Osteoblast (primary cell): ENCODE results near the gene PRR4. TPM values are rescaled to one million over a fixed set of nuclear protein-coding genes. Genes with fewer than 3 reads are reported as not detected.

Experiments used
- DNase-seq: peaks from one replicate; pipeline ENCODE4 v3.0.0; 2011; ENCODE audit warnings: low spot score, mixed read lengths; ENCODE audit not compliant: insufficient read length; ENCODE audit errors: missing footprints
- H2AFZ ChIP-seq: 2 replicates; pipeline ENCODE4 v1.6.0; 2011; ENCODE audit warnings: mild to moderate bottlenecking, low read length
- H3K27ac ChIP-seq: 2 replicates; pipeline ENCODE4 v1.5.1; 2011; ENCODE audit warnings: mild to moderate bottlenecking, low read depth, low read length, moderate library complexity
- H3K27me3 ChIP-seq: 2 replicates; pipeline ENCODE4 v1.6.0; 2012; ENCODE audit warnings: mild to moderate bottlenecking, control low read depth, inconsistent platforms, low read length, moderate library complexity; ENCODE audit not compliant: insufficient read depth
- H3K36me3 ChIP-seq: 2 replicates; pipeline ENCODE4 v1.5.1; 2011; ENCODE audit warnings: mild to moderate bottlenecking, low read length, control low read depth, moderate library complexity; ENCODE audit not compliant: insufficient read depth
- H3K4me1 ChIP-seq: 2 replicates; pipeline ENCODE4 v1.5.1; 2011; ENCODE audit warnings: mild to moderate bottlenecking, low read length, control low read depth, moderate library complexity; ENCODE audit not compliant: insufficient read depth
- H3K4me2 ChIP-seq: 2 replicates; pipeline ENCODE4 v1.6.0; 2011; ENCODE audit warnings: mild to moderate bottlenecking, low read length; ENCODE audit not compliant: insufficient read depth
- H3K4me3 ChIP-seq: fragments of 200-600 bp; sonication (generic); 3 replicates; pipeline ENCODE4 v1.5.1; 2012; ENCODE audit warnings: mild to moderate bottlenecking, low read length, inconsistent platforms; ENCODE audit not compliant: insufficient read depth
- H3K79me2 ChIP-seq: 2 replicates; pipeline ENCODE4 v1.6.0; 2012; ENCODE audit warnings: mild to moderate bottlenecking, low read length, control low read depth, inconsistent platforms; ENCODE audit not compliant: insufficient read depth
- H3K9me3 ChIP-seq: 2 replicates; pipeline ENCODE4 v1.5.1; 2011; ENCODE audit warnings: low read depth, low read length, control low read depth
- H4K20me1 ChIP-seq: 2 replicates; pipeline ENCODE4 v1.6.0; 2012; ENCODE audit warnings: mild to moderate bottlenecking, low read length, control low read depth; ENCODE audit not compliant: insufficient read depth
- total RNA-seq: library from RNA; depleted of rRNA; stranded (reverse); fragments of >200 nt; gene quantifications from 2 replicates; pipeline ENCODE4 v1.2.3, GENCODE V29; 2012
- TF ChIP-seq, protein P1 (sequence below): IDR thresholded peaks from 2 replicates; pipeline ENCODE4 v1.5.1; 2011; ENCODE audit warnings: mild to moderate bottlenecking, low read depth, low read length, moderate library complexity; ENCODE audit errors: extremely low read depth

The PRR4 gene
- total RNA-seq, 1 donor, result 2.9 TPM

DNA sequence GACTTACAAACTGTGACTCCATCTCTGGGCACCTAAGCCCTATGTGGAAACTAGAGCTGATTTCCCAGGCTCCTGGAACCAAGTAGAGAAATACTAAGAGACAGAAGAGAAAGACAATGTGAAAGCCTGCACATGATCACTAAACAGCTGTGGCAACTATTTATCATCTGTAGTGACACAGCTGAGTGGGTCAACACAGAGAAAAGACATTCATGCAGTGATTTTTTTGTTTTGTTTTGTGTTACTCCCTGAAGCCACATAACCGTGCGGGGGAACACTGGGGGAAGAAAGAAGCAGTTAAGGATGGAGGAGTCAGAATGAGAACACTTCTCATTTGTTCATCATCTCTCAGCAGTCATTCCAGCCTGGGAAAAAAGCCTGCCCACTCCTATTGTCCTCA, 1.5 kb downstream of the PRR4 start:
- Histone ChIP-seq H3K4me1 (peaks cover 3% of the 10 kb centered on the region), H3K79me2 (no peaks in the 10 kb centered on the region), H3K27me3 (no peaks in the 10 kb centered on the region), H3K4me3 (no peak overlapping the region), H3K4me2 (no peak overlapping the region), H3K27ac (no peak overlapping the region), H3K36me3 (no peaks in the 10 kb centered on the region), H3K9me3 (no peaks in the 10 kb centered on the region), H4K20me1 (no peaks in the 10 kb centered on the region), H2AFZ (no peak overlapping the region)
- no peak for DNase-seq
- TF ChIP-seq, protein P1, sequence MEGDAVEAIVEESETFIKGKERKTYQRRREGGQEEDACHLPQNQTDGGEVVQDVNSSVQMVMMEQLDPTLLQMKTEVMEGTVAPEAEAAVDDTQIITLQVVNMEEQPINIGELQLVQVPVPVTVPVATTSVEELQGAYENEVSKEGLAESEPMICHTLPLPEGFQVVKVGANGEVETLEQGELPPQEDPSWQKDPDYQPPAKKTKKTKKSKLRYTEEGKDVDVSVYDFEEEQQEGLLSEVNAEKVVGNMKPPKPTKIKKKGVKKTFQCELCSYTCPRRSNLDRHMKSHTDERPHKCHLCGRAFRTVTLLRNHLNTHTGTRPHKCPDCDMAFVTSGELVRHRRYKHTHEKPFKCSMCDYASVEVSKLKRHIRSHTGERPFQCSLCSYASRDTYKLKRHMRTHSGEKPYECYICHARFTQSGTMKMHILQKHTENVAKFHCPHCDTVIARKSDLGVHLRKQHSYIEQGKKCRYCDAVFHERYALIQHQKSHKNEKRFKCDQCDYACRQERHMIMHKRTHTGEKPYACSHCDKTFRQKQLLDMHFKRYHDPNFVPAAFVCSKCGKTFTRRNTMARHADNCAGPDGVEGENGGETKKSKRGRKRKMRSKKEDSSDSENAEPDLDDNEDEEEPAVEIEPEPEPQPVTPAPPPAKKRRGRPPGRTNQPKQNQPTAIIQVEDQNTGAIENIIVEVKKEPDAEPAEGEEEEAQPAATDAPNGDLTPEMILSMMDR, result no peak

DNA sequence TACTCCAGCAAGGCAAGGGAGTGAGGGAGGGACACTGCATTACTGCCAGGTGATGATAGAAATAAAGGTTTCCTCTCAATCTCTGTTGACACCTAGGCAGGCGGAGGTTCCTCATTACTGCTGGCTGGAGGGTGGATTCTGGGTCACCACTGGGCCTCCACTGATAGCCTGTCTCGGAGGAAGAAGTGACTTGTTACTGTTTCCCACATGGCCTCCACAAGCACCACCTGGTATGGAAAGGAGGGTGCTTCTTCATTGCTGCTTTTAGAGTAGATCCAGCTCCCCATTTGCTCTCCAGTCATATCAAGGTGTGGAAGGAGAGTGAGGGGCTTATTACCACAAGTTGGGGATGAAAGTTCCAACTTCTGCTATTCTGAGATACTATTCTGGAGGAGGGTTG, 6.4 kb downstream of the PRR4 start:
- H3K4me1 ChIP-seq, result no peaks in the 10 kb centered on the region
- no peaks in the 10 kb centered on the region for H4K20me1 ChIP-seq
- no peak overlapping the region for H2AFZ ChIP-seq
- no peak overlapping the region for H3K27ac ChIP-seq
- no peaks in the 10 kb centered on the region for H3K9me3 ChIP-seq
- no peaks in the 10 kb centered on the region for H3K27me3 ChIP-seq
- H3K36me3 ChIP-seq, result no peaks in the 10 kb centered on the region
- no peak overlapping the region for H3K4me2 ChIP-seq
- H3K79me2 ChIP-seq, result no peaks in the 10 kb centered on the region
- TF ChIP-seq, protein P1, result no peak
- no peak overlapping the region for H3K4me3 ChIP-seq
- DNase-seq, result no peak

GRCh38 chr12:10838461-10838860, 10.8 kb downstream of the PRR4 start:
- Histone ChIP-seq H3K36me3 (no peaks in the 10 kb centered on the region), H3K4me3 (no peak overlapping the region), H3K4me1 (no peaks in the 10 kb centered on the region), H3K9me3 (no peaks in the 10 kb centered on the region), H3K79me2 (no peaks in the 10 kb centered on the region), H3K27ac (no peak overlapping the region), H4K20me1 (no peaks in the 10 kb centered on the region), H2AFZ (no peak overlapping the region), H3K27me3 (no peaks in the 10 kb centered on the region), H3K4me2 (no peak overlapping the region)
- no peak for DNase-seq
- TF ChIP-seq, protein P1, result no peak

DNA sequence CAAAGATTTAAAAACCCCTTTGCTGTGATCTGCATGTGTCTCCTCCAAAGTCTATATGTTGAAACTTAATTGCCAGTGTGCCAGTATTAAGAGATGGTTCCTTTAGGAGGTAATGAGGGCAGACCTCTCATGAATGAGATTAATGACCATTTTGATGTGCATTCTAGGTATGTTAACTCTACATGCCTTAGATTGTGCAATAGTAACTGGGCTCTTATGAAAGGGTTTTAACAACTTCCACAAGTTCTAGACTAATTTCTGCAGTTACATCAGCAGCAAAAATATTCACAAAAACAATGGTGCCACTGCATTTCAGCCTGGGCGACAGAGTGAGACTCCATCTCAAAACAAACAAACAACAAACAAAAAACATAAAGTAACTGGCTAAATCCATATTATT, 19.3 kb downstream of the PRR4 start:
- H3K27me3 ChIP-seq, result no peaks in the 10 kb centered on the region
- H3K4me1 ChIP-seq, result no peaks in the 10 kb centered on the region
- H3K79me2 ChIP-seq, result no peaks in the 10 kb centered on the region
- no peaks in the 10 kb centered on the region for H3K9me3 ChIP-seq
- H2AFZ ChIP-seq, result no peak overlapping the region
- H3K4me3 ChIP-seq, result no peak overlapping the region
- H3K4me2 ChIP-seq, result no peak overlapping the region
- H3K27ac ChIP-seq, result no peak overlapping the region
- no peaks in the 10 kb centered on the region for H4K20me1 ChIP-seq
- no peaks in the 10 kb centered on the region for H3K36me3 ChIP-seq
- no peak for DNase-seq
- TF ChIP-seq, protein P1, result no peak
